HUES6 (cell line): ENCODE measurements around the gene HDAC1.

Source experiments
- H3K27ac ChIP-seq: 2 replicates; pipeline ENCODE4 v1.7.0; 2013; ENCODE audit warnings: low read depth, mild to moderate bottlenecking, low read length, inconsistent platforms
- H3K27me3 ChIP-seq: 2 replicates; pipeline ENCODE4 v1.6.1; 2013; ENCODE audit warnings: low read length; ENCODE audit not compliant: control insufficient read depth, insufficient read depth
- H3K36me3 ChIP-seq: 2 replicates; pipeline ENCODE4 v1.6.1; 2013; ENCODE audit warnings: low read length; ENCODE audit not compliant: control insufficient read depth, insufficient read depth
- H3K4me1 ChIP-seq: 2 replicates; pipeline ENCODE4 v1.6.1; 2013; ENCODE audit warnings: low read length; ENCODE audit not compliant: control insufficient read depth, insufficient read depth
- H3K4me3 ChIP-seq: 2 replicates; pipeline ENCODE4 v1.5.1; 2013; ENCODE audit warnings: low read depth, low read length
- H3K9ac ChIP-seq: one replicate; pipeline ENCODE4 v1.6.1; 2013; ENCODE audit warnings: mild to moderate bottlenecking, low read length
- H3K9me3 ChIP-seq: 2 replicates; pipeline ENCODE4 v1.6.1; 2013; ENCODE audit warnings: low read depth, low read length; ENCODE audit not compliant: control insufficient read depth, insufficient read depth

HDAC1 gene

DNA sequence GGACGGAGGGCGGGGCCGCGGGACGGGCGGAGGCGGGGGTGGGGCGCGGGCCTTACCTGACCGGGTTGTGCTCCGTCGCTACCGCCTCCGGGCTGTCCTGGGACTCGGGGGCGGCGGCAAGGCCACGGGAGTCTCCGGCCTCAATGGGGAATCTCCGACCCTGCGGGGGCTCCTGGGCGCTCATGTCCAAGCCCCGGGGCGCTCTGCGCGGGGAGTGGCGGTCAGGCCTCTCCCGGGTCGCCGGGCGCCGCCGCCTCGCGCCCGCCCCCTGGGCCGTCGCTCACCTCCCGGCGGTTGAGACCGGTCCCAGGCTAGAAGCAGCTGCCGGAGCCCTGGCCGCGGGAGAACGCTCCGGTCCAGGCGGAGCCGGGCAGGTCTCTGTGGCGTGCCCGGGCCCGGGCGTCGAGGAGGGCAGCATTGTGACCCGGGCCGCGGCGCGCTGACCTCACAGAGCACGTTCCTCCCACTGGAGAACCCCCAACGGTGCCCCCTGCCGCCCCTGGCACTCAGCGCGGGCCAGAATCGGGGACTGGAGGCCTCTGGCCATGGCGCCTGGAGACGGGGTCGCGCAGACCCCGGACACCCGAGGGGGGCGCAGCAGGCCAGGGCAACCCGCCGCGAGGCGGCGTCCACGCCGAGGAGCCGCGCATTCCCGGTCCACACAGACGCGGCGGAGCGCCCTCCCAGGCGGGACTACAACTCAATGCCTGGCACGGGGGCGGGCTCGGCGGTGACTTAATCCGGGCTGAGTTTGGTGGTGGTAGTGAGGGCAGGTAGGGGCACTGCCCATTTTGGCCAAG is 70.0 kb downstream of the HDAC1 start:
- Histone ChIP-seq H3K4me3 (peak overlapping the region; percentile 60), H3K9me3 (no peaks in the 10 kb centered on the region), H3K36me3 (peaks cover 31% of the 10 kb centered on the region), H3K9ac (peak overlapping the region; percentile 68), H3K27me3 (peaks cover 15% of the 10 kb centered on the region), H3K4me1 (0 out of 2 replicates have a peak, but pooled peaks cover 10% of the 10 kb centered on the region), H3K27ac (no peak overlapping the region)

DNA sequence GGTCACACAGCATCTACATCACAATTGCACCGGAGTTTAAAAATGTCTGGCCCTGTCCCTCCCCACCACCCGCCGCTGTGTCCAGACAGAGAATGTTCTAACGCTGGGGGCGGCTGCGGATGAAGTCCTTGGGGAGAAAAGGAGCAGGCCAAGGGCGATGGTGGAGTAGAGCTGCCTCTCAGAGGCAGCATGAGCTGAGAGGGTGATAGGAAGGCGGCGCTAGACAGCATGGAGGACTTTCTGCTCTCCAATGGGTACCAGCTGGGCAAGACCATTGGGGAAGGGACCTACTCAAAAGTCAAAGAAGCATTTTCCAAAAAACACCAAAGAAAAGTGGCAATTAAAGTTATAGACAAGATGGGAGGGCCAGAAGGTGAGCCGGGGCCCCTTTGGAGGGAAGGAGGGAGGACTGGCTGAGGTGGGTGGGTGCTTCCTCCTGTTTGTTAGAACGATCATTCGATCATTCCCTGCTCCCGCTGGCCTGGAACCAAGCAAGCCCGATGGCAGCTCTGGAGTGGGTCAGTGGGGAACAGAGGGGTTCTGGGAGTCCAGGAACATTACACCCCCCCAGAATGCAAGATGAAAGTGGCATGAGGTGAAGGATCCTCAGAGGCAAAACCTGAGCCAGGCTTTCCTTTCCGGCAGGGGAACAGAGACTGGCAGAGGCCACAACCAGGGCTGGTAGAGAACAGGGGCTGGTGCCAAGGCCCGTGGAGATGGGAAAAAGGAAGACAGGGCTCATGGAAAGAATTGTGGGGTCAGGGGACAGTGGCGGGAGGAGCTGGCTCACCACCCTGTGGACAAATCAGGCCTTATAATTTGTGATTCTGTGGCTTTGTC is 70.8 kb downstream of the HDAC1 start, which contains the start of the genes FAM229A and TSSK3:
Gene FAM229A, minus strand, starts transcription at position 12 of the 840 bp plus-strand sequence. CDS start 394 bp downstream, outside the sequence.
Gene TSSK3, plus strand, starts transcription at position 66 of the 840 bp plus-strand sequence. Its CDS starts 163 bp downstream, at position 229.
- Histone ChIP-seq H3K9ac (peak within 1 kb of the TSS; percentile 68), H3K36me3 (peaks cover 39% of the 10 kb centered on the region), H3K27ac (no peak within 1 kb of the TSS), H3K27me3 (peaks cover 15% of the 10 kb centered on the region), H3K4me3 (peak within 1 kb of the TSS; percentile 60), H3K9me3 (no peaks in the 10 kb centered on the region), H3K4me1 (0 out of 2 replicates have a peak, but pooled peaks cover 10% of the 10 kb centered on the region)

GRCh38 chr1:32363713-32364112 is 71.8 kb downstream of the HDAC1 start:
- H3K27me3 ChIP-seq, result peaks cover 15% of the 10 kb centered on the region
- no peak overlapping the region for H3K27ac ChIP-seq

GRCh38 chr1:32364836-32365235 is 73.0 kb downstream of the HDAC1 start:
- H3K4me1 ChIP-seq, result 0 out of 2 replicates have a peak, but pooled peaks cover 10% of the 10 kb centered on the region
- H3K27me3 ChIP-seq, result peaks cover 15% of the 10 kb centered on the region
- H3K36me3 ChIP-seq, result peaks cover 58% of the 10 kb centered on the region
- H3K4me3 ChIP-seq, result no peak overlapping the region
- no peaks in the 10 kb centered on the region for H3K9me3 ChIP-seq
- H3K27ac ChIP-seq, result no peak overlapping the region
- H3K9ac ChIP-seq, result no peak overlapping the region

More at GRCh38 chr1:32363713-32364112, 71.8 kb downstream of the HDAC1 start:
- no peak overlapping the region for H3K4me3 ChIP-seq
- H3K9me3 ChIP-seq, result no peaks in the 10 kb centered on the region
- no peak overlapping the region for H3K9ac ChIP-seq
- H3K4me1 ChIP-seq, result 0 out of 2 replicates have a peak, but pooled peaks cover 10% of the 10 kb centered on the region
- H3K36me3 ChIP-seq, result peaks cover 49% of the 10 kb centered on the region

DNA sequence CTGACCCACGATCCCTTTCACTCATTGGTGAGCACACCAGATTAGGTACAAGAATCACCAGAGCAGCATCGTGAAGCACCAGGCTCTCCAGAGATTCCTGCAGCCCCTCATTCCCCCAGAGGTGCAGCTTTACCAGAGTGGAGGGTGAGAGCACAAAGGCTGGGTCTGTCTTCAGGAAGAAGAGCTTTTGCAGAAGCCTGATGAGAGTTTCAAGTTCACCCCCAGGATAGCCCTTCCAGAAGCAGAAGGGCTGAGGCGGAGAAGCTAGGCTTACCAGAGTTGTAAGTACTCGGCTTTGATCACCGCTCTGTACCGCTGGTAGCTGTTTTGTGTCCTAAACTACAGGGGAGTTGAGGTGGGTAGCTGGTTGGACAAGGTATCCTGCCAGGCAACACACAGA is 73.6 kb downstream of the HDAC1 start:
- no peak overlapping the region for H3K9ac ChIP-seq
- no peaks in the 10 kb centered on the region for H3K9me3 ChIP-seq
- H3K27ac ChIP-seq, result no peak overlapping the region
- H3K4me3 ChIP-seq, result no peak overlapping the region
- H3K4me1 ChIP-seq, result 0 out of 2 replicates have a peak, but pooled peaks cover 10% of the 10 kb centered on the region
- H3K36me3 ChIP-seq, result peaks cover 58% of the 10 kb centered on the region
- peaks cover 13% of the 10 kb centered on the region for H3K27me3 ChIP-seq

GRCh38 chr1:32367912-32368635 is 76.2 kb downstream of the HDAC1 start:
- H3K36me3 ChIP-seq, result peaks cover 75% of the 10 kb centered on the region

DNA sequence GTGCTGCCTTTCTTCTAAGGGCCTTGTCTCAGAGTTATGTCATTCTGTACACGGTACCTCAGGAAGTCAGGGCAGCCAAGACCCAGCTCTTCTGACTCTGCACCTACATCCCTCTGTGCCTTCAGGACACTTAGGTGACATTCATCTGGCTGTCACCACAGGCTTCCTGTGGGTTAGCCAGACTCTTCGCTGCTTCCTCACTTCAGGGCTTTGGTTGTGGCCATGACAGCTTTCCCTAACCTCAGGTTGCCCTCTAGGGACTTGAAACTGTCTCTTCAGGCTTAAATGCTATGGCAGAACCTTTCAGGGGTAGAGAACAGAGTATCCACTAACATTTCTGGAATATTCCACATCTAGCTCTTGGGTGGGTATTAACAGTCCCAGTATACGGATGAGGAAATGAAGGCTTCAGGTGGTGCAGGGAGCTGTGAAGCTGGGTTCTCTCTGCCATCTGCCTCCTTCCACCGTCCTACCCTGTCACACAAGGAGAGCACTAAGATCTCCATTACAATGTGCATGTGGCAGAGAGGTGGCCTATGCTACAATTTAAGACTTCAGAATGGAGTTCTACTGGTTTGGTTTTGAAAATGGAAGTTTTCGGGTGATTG is 80.4 kb downstream of the HDAC1 start:
- Histone ChIP-seq H3K9me3 (no peaks in the 10 kb centered on the region), H3K9ac (no peak overlapping the region), H3K27ac (no peak overlapping the region), H3K27me3 (no peaks in the 10 kb centered on the region), H3K36me3 (peaks cover 80% of the 10 kb centered on the region), H3K4me1 (no peaks in the 10 kb centered on the region), H3K4me3 (no peak overlapping the region)

More at GRCh38 chr1:32367912-32368635, 76.2 kb downstream of the HDAC1 start:
- Histone ChIP-seq H3K27ac (no peak overlapping the region), H3K4me3 (no peak overlapping the region), H3K9ac (no peak overlapping the region), H3K27me3 (no peaks in the 10 kb centered on the region), H3K4me1 (no peaks in the 10 kb centered on the region), H3K9me3 (no peaks in the 10 kb centered on the region)

DNA sequence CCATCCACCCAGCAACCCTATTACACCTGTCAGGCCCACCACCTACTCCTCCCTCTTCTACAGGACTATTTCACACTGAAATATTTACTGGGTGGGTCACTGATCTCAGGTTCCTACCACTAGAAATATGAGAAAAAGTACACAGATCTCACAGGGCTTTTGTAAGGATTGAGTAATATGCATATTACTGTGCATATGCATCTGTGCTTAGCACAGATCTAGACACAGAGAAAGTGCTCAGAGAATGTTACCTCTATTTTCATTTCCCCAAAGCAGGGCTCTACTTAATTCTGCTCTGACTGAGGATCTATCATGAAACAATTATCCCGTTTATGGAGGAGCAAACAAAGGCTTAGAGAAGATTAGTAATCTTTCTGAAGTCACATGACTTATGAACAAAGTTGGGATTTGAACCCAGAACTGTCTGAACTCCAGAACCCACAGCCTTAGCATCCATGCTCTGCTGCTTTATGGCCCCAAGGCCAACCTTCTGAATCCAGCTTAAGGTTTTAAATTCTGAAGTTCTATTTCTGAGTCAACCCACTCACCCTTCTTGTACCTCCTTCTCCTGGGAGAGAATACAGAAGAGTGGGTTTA is 82.2 kb downstream of the HDAC1 start:
- Histone ChIP-seq H3K9ac (no peak overlapping the region), H3K36me3 (peaks cover 80% of the 10 kb centered on the region), H3K4me1 (no peaks in the 10 kb centered on the region), H3K9me3 (no peaks in the 10 kb centered on the region), H3K27ac (no peak overlapping the region), H3K4me3 (no peak overlapping the region), H3K27me3 (no peaks in the 10 kb centered on the region)

- no peaks in the 10 kb centered on the region for H3K9me3 ChIP-seq
- no peaks in the 10 kb centered on the region for H3K27me3 ChIP-seq
- peaks cover 95% of the 10 kb centered on the region for H3K36me3 ChIP-seq
- no peak overlapping the region for H3K9ac ChIP-seq
- H3K4me1 ChIP-seq, result no peaks in the 10 kb centered on the region
- no peak overlapping the region for H3K4me3 ChIP-seq
- H3K27ac ChIP-seq, result no peak overlapping the region
These were observed 84.3 kb downstream of the HDAC1 start for GRCh38 chr1:32376199-32376598.
